ENCODE data around the gene ZNF862. TPM values are rescaled to one million over a fixed set of nuclear protein-coding genes. Genes with fewer than 3 reads are reported as not detected.
"Not testable (repeated sequence)": the region's sequence is repeated elsewhere in the genome, so short reads cannot be mapped to it uniquely, and the experiment has no call there.

ZNF862 gene
- total and polyA plus RNA-seq, 9 donors: 11.4 to 29.8 (median 22.7) TPM

DNA sequence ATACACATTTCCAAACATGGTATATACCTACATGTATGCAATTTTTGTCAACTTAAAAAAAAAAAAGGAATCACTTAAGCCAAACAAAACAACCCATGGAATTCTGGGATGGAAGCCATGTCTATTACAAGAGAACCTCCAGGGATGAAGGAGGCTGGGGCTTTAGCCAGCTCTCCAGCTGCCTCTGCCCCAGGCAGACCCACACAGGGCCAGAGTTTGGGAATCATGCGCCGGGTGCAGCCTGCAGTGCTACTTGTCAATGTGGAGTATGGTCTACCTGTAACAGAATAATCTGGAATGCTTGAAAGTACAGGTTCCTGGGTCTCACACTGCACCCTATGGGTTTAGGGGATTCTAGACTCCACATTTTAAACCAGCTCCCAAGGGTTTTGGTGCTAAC lies 46.4 kb downstream of the ZNF862 start:
- Histone ChIP-seq H3K36me3 (no peaks in the 10 kb centered on the region), H3K4me3 (no peak overlapping the region), H3K4me1 (ENCODE audit: insufficient read depth) (peaks cover 4% of the 10 kb centered on the region), H3K27ac (no peak overlapping the region), H3K27me3 (no peaks in the 10 kb centered on the region), H3K9me3 (no peaks in the 10 kb centered on the region)
- intact Hi-C loops (cut with DNase I): loop anchor here in 1 of 4 donors (10.0 kb wide), 1 partner anchor 390 kb away; no protein-coding TSS in a partner anchor
- TF ChIP-seq POLR2A (IDR thresholded peaks at IDR 0.05) (no peak), EP300 (IDR thresholded peaks at IDR 0.05) (no peak)
- TF ChIP-seq, protein P1, sequence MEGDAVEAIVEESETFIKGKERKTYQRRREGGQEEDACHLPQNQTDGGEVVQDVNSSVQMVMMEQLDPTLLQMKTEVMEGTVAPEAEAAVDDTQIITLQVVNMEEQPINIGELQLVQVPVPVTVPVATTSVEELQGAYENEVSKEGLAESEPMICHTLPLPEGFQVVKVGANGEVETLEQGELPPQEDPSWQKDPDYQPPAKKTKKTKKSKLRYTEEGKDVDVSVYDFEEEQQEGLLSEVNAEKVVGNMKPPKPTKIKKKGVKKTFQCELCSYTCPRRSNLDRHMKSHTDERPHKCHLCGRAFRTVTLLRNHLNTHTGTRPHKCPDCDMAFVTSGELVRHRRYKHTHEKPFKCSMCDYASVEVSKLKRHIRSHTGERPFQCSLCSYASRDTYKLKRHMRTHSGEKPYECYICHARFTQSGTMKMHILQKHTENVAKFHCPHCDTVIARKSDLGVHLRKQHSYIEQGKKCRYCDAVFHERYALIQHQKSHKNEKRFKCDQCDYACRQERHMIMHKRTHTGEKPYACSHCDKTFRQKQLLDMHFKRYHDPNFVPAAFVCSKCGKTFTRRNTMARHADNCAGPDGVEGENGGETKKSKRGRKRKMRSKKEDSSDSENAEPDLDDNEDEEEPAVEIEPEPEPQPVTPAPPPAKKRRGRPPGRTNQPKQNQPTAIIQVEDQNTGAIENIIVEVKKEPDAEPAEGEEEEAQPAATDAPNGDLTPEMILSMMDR (IDR thresholded peaks at IDR 0.05): no peak
- 31 to 33% (median 33%) methylated on average over 2 of the region's 2 CpGs for WGBS, 3 donors
- peak in 2 of 5 donors; percentile 17 to 45 for DNase-seq

DNA sequence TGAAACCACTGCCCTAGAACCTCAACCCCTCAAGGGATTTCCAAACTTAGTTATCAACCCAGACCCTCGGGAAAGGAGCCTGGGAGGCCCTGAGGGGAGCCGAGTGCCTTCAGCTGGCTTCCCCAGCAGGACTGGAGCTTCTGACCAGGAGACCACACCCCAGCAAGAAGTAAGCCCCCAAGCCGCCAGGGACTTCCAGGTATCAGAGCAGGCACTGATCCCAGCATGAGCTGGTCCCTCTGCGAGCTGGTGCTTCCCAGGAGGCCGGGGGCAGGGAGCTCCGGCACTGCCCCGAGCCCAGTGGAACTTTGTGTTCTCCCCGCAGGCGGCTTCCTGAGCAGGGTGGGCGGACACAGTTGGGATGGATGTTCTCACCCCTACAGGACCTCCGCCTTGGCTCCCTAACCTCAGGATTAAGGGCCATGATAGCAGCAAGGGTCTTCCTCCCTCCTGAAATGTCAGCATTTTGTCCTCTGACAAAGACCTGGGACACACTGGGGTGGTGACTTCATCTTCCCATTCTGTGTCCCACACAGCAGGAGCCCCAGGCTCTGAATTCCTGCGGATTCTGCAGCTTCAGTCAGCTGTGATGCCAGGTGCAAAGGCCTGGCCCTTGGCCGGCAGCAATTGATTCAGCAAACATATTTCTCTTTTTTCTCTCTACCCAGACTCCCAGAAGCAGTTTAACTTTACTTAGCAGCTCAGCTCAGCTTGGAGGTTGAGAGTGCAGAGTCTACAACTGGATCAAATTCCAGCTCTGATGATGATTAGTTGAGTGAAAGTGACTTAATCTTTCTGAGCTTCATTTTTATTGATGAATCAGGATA lies 47.2 kb downstream of the ZNF862 start:
- no peak for TF ChIP-seq POLR2A (IDR thresholded peaks at IDR 0.05)
- TF ChIP-seq EP300 (IDR thresholded peaks at IDR 0.05): no peak
- TF ChIP-seq, protein P1 (IDR thresholded peaks at IDR 0.05): no peak
- no peaks in the 10 kb centered on the region for H3K27me3 ChIP-seq
- H3K27ac ChIP-seq: no peak overlapping the region
- no peak overlapping the region for H3K4me3 ChIP-seq
- 69 to 84% (median 71%) methylated on average over 12 to 13 of the region's 13 CpGs for WGBS, 3 donors
- intact Hi-C loops (cut with DNase I): loop anchor here in 1 of 4 donors (10.0 kb wide), 1 partner anchor 389 kb away; no protein-coding TSS in a partner anchor
- peaks cover 4% of the 10 kb centered on the region for H3K4me1 ChIP-seq (ENCODE audit: insufficient read depth)
- no peaks in the 10 kb centered on the region for H3K36me3 ChIP-seq
- H3K9me3 ChIP-seq: no peaks in the 10 kb centered on the region
- peak in 1 of 5 donors; percentile 14 for DNase-seq

DNA sequence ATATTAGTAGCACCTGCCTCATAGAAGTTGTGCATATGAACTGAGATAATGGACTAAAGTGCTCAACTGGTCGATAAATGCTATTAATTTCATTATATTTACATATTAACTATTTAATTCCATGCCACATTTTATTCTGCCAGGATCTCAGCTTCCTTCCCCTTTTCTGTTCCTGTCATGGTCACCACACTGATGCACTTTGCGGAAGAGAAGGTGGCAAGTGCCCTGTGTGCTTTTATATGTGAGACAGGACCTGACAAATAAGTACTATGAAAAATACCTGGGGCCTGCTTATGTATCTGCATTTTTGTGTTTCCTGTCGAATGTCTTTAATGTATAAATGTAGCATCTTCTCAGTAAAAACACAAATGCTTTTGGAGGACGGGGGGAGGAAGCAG lies 47.8 kb downstream of the ZNF862 start:
- peaks cover 4% of the 10 kb centered on the region for H3K4me1 ChIP-seq (ENCODE audit: insufficient read depth)
- no peaks in the 10 kb centered on the region for H3K9me3 ChIP-seq
- DNase-seq: no peak
- intact Hi-C loops (cut with DNase I): loop anchor here in 1 of 4 donors (10.0 kb wide), 1 partner anchor 389 kb away; no protein-coding TSS in a partner anchor
- H3K27ac ChIP-seq: no peak overlapping the region
- no peaks in the 10 kb centered on the region for H3K27me3 ChIP-seq
- TF ChIP-seq EP300 (IDR thresholded peaks at IDR 0.05): no peak
- TF ChIP-seq POLR2A (IDR thresholded peaks at IDR 0.05): no peak
- no peaks in the 10 kb centered on the region for H3K36me3 ChIP-seq
- no peak overlapping the region for H3K4me3 ChIP-seq
- WGBS, 3 donors: 73 to 76% (median 74%) methylated on average over 4 of the region's 4 CpGs

DNA sequence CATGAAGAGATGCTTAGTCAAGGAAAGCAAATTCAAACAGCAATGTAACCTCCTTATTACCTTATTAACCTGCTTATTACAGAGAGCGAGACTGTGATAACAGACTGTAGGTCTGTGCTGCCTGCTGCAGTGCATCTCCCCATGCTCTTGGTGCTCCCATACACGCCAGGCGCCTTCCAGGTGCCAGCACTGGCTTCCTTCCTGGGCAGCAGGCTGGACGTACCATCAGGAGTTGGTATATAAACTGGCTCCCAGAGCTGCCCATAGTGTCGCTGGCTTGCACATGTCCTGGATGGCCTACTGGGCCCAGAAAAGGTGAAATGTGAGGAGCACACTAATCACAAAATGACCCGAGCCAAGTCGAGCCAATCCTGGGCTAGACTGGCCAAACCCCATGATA lies 49.1 kb downstream of the ZNF862 start:
- TF ChIP-seq POLR2A (IDR thresholded peaks at IDR 0.05) (no peak), EP300 (IDR thresholded peaks at IDR 0.05) (no peak)
- TF ChIP-seq, protein P1 (IDR thresholded peaks at IDR 0.05): no peak
- Histone ChIP-seq H3K9me3 (no peaks in the 10 kb centered on the region), H3K27ac (no peak overlapping the region), H3K4me3 (no peak overlapping the region), H3K4me1 (ENCODE audit: insufficient read depth) (peaks cover 4% of the 10 kb centered on the region), H3K27me3 (no peaks in the 10 kb centered on the region), H3K36me3 (no peaks in the 10 kb centered on the region)
- intact Hi-C loops (cut with DNase I): loop anchor here in 1 of 4 donors (10.0 kb wide), 1 partner anchor 387 kb away; no protein-coding TSS in a partner anchor
- WGBS, 3 donors: 93 to 97% (median 94%) methylated on average over 7 of the region's 7 CpGs
- DNase-seq: peak in 1 of 5 donors; percentile 9

DNA sequence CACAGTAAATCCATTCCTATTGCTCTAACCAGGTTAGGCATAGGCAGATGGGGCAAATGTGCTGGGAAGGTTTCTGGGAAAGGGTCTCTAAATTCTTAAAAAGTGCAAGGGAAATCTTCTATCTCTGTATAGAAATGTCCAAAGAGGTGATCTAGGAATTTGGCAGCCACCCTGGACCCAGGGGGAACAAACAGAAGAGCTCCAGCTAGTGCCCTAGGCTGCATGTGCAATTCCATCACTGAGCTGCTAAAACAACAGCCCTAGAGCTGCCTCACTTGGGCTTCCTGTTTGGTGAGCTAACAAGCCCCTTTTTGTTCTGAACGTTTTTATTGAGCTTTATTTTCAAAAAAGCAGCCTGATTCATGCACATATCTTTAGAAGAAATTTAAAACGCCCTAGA lies 52.5 kb downstream of the ZNF862 start:
- DNase-seq; H3K4me3 ChIP-seq; H3K36me3 ChIP-seq; H3K27ac ChIP-seq; H3K9me3 ChIP-seq; intact Hi-C loops (cut with DNase I); H3K4me1 ChIP-seq (ENCODE audit: insufficient read depth); H3K27me3 ChIP-seq: not testable (repeated sequence)
- WGBS, 3 donors: 29 to 41% (median 36%) methylated on average over 2 of the region's 2 CpGs

DNA sequence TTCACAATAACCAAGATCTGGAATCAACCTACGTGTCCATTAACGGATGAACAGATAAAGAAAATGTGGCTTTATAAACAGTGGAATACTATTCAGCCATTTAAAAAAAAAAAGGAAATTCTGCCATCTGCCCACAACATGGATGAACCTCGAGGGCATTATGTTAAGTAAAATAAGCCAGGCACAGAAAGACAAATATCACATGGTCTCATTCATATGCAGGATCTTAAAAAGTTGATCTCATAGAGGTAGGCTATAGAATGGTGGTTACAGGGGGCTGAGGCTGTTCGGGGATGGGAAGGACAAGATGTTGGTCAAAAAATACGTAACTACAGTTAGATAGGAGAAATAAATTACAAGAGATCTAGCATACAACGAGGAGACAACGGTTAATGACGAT lies 56.8 kb downstream of the ZNF862 start:
- intact Hi-C loops (cut with DNase I); DNase-seq; H3K27ac ChIP-seq; H3K9me3 ChIP-seq; H3K36me3 ChIP-seq; H3K27me3 ChIP-seq; H3K4me1 ChIP-seq (ENCODE audit: insufficient read depth); H3K4me3 ChIP-seq: not testable (repeated sequence)
- WGBS, 3 donors: 72 to 74% (median 74%) methylated on average over 8 of the region's 8 CpGs

DNA sequence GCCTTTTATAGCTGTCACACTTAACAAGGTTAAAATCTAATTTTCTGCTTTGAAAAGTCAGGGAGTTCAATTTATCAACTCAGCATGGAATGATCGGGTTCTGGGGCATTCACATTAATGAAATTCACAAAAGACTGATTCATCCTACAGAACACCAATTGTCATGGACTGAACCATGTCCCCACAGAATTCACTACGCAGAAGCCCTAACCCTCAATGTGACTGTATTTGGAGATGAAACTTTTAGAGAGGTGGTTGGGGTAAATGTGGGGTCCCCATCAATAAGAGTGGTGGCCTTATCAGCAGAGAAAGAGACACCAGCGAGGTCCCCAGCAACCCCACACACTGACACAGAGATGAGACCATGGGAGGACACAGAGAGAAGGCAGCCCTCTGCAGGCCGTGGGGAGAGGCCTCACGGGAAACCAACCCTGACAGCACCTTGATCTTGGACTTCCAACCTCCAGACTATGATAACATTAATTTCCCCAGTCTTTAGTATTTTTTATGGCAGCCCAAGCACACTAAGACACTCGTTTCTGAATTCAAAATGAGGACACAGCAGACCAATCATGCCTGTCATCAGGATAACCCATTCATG lies 69.7 kb downstream of the ZNF862 start:
- H3K9me3 ChIP-seq; H3K27ac ChIP-seq; H3K4me3 ChIP-seq; DNase-seq; H3K27me3 ChIP-seq; intact Hi-C loops (cut with DNase I); H3K36me3 ChIP-seq; H3K4me1 ChIP-seq (ENCODE audit: insufficient read depth): not testable (repeated sequence)
- 78 to 92% (median 87%) methylated on average over 4 to 5 of the region's 6 CpGs for WGBS, 3 donors

DNA sequence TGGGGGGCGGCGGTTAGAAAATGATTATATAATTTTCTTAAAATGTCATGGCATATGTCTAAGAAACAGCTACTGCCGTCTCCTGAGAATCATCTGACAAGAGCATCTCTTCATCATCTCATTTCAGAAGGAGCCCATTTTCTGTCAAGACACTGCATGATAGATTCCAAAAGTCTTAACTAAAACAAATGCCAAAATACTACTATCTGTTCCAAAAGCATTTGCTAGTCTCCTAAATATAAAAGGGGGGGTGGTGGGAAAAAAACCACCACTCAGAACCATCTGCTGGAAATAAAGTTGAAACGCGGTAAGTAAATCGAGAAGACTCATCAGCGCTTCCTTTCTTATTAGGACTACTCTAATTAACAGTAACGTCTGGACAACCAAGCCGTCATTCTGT lies 72.0 kb downstream of the ZNF862 start:
- H3K4me3 ChIP-seq; DNase-seq; H3K36me3 ChIP-seq; intact Hi-C loops (cut with DNase I); H3K4me1 ChIP-seq (ENCODE audit: insufficient read depth); H3K27me3 ChIP-seq; H3K9me3 ChIP-seq; H3K27ac ChIP-seq: not testable (repeated sequence)
- WGBS, 3 donors: 12 to 19% (median 16%) methylated on average over 7 of the region's 9 CpGs
